H9 (cell line): Measurements from ENCODE around the gene AP2A1. TPM values are rescaled to one million over a fixed set of nuclear protein-coding genes. Genes with fewer than 3 reads are reported as not detected.

Experiments
- DNase-seq: peaks from one replicate; pipeline ENCODE4 v3.0.0-alpha.2; 2017
- H2AFZ ChIP-seq: one replicate; pipeline ENCODE4 v1.6.1; 2013; ENCODE audit warnings: mild to moderate bottlenecking, low read length, control low read depth, moderate library complexity
- H2AK5ac ChIP-seq: 2 replicates; pipeline ENCODE4 v1.6.1; 2013; ENCODE audit warnings: low read length, control low read depth, mixed read lengths; ENCODE audit not compliant: insufficient read length
- H2BK120ac ChIP-seq: one replicate; pipeline ENCODE4 v1.6.1; 2013; ENCODE audit warnings: low read depth, mild to moderate bottlenecking, low read length, control low read depth, inconsistent platforms; ENCODE audit not compliant: poor library complexity, severe bottlenecking
- H2BK12ac ChIP-seq: 2 replicates; pipeline ENCODE4 v1.6.1; 2013; ENCODE audit warnings: low read length, control low read depth, mixed read lengths, low read depth; ENCODE audit not compliant: insufficient read length
- H2BK15ac ChIP-seq: 2 replicates; pipeline ENCODE4 v1.6.1; 2013; ENCODE audit warnings: low read depth, low read length, control low read depth
- H2BK20ac ChIP-seq: one replicate; pipeline ENCODE4 v1.6.1; 2013; ENCODE audit warnings: low read depth, mild to moderate bottlenecking, low read length, control low read depth, inconsistent platforms; ENCODE audit not compliant: poor library complexity, severe bottlenecking
- H2BK5ac ChIP-seq: 2 replicates; pipeline ENCODE4 v1.6.1; 2013; ENCODE audit warnings: low read length, control low read depth, mixed read lengths; ENCODE audit not compliant: insufficient read length
- H3K14ac ChIP-seq: 2 replicates; pipeline ENCODE4 v1.6.1; 2013; ENCODE audit warnings: low read length, control low read depth; ENCODE audit not compliant: insufficient read depth
- H3K18ac ChIP-seq: 2 replicates; pipeline ENCODE4 v1.6.1; 2013; ENCODE audit warnings: low read depth, mild to moderate bottlenecking, mixed read lengths, low read length, control low read depth; ENCODE audit not compliant: insufficient read length
- H3K23ac ChIP-seq: 2 replicates; pipeline ENCODE4 v1.6.1; 2013; ENCODE audit warnings: low read length, control low read depth, mixed read lengths, low read depth; ENCODE audit not compliant: insufficient read length
- H3K23me2 ChIP-seq: 2 replicates; pipeline ENCODE4 v1.6.1; 2013; ENCODE audit warnings: low read depth, mild to moderate bottlenecking, mixed read lengths, low read length, control low read depth; ENCODE audit not compliant: insufficient read length, poor library complexity, severe bottlenecking
- H3K27ac ChIP-seq: 2 replicates; pipeline ENCODE4 v1.5.1; 2013; ENCODE audit warnings: low read length, control low read depth, mixed read lengths, low read depth; ENCODE audit not compliant: insufficient read length
- H3K27me3 ChIP-seq: 2 replicates; pipeline ENCODE4 v1.6.1; 2013; ENCODE audit warnings: low read length, control low read depth, inconsistent platforms; ENCODE audit not compliant: insufficient read depth
- H3K4ac ChIP-seq: 2 replicates; pipeline ENCODE4 v1.6.1; 2013; ENCODE audit warnings: low read depth, mild to moderate bottlenecking, control low read depth, inconsistent platforms, low read length, moderate library complexity
- H3K4me1 ChIP-seq: 2 replicates; pipeline ENCODE4 v1.6.1; 2013; ENCODE audit warnings: low read length, control low read depth, inconsistent platforms; ENCODE audit not compliant: insufficient read depth
- H3K4me2 ChIP-seq: 2 replicates; pipeline ENCODE4 v1.6.1; 2013; ENCODE audit warnings: low read length, control low read depth, mixed read lengths; ENCODE audit not compliant: insufficient read length, insufficient read depth
- H3K56ac ChIP-seq: 2 replicates; pipeline ENCODE4 v1.6.1; 2013; ENCODE audit warnings: low read depth, mild to moderate bottlenecking, mixed read lengths, low read length, control low read depth; ENCODE audit not compliant: insufficient read length
- H3K79me1 ChIP-seq: 2 replicates; pipeline ENCODE4 v1.6.1; 2013; ENCODE audit warnings: low read depth, mild to moderate bottlenecking, moderate library complexity, low read length, control low read depth, inconsistent platforms; ENCODE audit not compliant: insufficient read depth, poor library complexity, severe bottlenecking
- H3K79me2 ChIP-seq: 2 replicates; pipeline ENCODE4 v1.6.1; 2013; ENCODE audit warnings: low read length, control low read depth, inconsistent platforms; ENCODE audit not compliant: insufficient read depth
- H3K9ac ChIP-seq: 2 replicates; pipeline ENCODE4 v1.6.1; 2013; ENCODE audit warnings: low read length, control low read depth, mixed read lengths; ENCODE audit not compliant: insufficient read length; ENCODE audit errors: extremely low read depth
- H3K9me3 ChIP-seq: one replicate; pipeline ENCODE4 v1.6.1; 2013; ENCODE audit warnings: low read depth, low read length, inconsistent platforms; ENCODE audit not compliant: control insufficient read depth
- H3T11ph ChIP-seq: one replicate; pipeline ENCODE4 v1.6.1; 2013; ENCODE audit warnings: mild to moderate bottlenecking, low read length, control low read depth, inconsistent platforms
- H4K20me1 ChIP-seq: one replicate; pipeline ENCODE4 v1.6.1; 2013; ENCODE audit not compliant: control insufficient read depth, insufficient read length, insufficient read depth
- H4K5ac ChIP-seq: 2 replicates; pipeline ENCODE4 v1.6.1; 2013; ENCODE audit warnings: low read depth, mild to moderate bottlenecking, mixed read lengths, low read length, control low read depth; ENCODE audit not compliant: insufficient read length
- H4K8ac ChIP-seq: replicated peaks from 2 replicates; pipeline ENCODE4 v1.6.1; 2013; ENCODE audit warnings: low read length, control low read depth, mixed read lengths, low read depth; ENCODE audit not compliant: insufficient read length
- H4K91ac ChIP-seq: 2 replicates; pipeline ENCODE4 v1.6.1; 2013; ENCODE audit warnings: low read depth, mild to moderate bottlenecking, moderate library complexity, mixed read lengths, low read length, control low read depth; ENCODE audit not compliant: insufficient read length
- H3K27ac Mint-ChIP-seq, 3 experiments: 2 replicates in 2 of 3; 3 replicates in 1 of 3; pipeline ENCODE4 v1.8.0; 2020 to 2021; ENCODE audit warnings: mixed read lengths in 3 of 3, mild to moderate bottlenecking in 1 of 3, moderate library complexity in 1 of 3
- H3K27me3 Mint-ChIP-seq: 2 replicates; pipeline ENCODE4 v1.8.0; 2021; ENCODE audit warnings: low read depth, mild to moderate bottlenecking, moderate library complexity, mixed read lengths
- H3K36me3 Mint-ChIP-seq, 3 experiments: 2 replicates in 2 of 3; 3 replicates in 1 of 3; pipeline ENCODE4 v1.8.0; 2020 to 2021; ENCODE audit warnings: low read depth in 3 of 3, mixed read lengths in 3 of 3; ENCODE audit not compliant: insufficient read depth in 1 of 3
- H3K4me1 Mint-ChIP-seq, 2 experiments: 2 replicates each; pipeline ENCODE4 v1.8.0; 2020; ENCODE audit warnings: mixed read lengths in 2 of 2
- H3K4me3 Mint-ChIP-seq, 2 experiments: 2 replicates in 1 of 2; 3 replicates in 1 of 2; pipeline ENCODE4 v1.8.0; 2020 to 2021; ENCODE audit warnings: mild to moderate bottlenecking in 2 of 2, mixed read lengths in 2 of 2, moderate library complexity in 1 of 2
- H3K9me3 Mint-ChIP-seq, 2 experiments: 2 replicates in 1 of 2; 3 replicates in 1 of 2; pipeline ENCODE4 v1.8.0; 2020; ENCODE audit warnings: mild to moderate bottlenecking in 2 of 2, mixed read lengths in 2 of 2, moderate library complexity in 1 of 2
- WGBS: extraction: QIAGEN DNeasy Blood & Tissue Kit; methylation state at CpG from one replicate; pipeline ENCODE4 v1.1.7; 2013; ENCODE audit warnings: missing lambda C conversion rate, low lambda C conversion rate, mixed read lengths; ENCODE audit not compliant: insufficient read length; ENCODE audit errors: extremely low coverage; 5-methylcytosine and 5-hydroxymethylcytosine counted together
- total RNA-seq: library from RNA; stranded (reverse); gene quantifications from 2 replicates; pipeline ENCODE4 v1.2.1, GENCODE V29; 2021
- TF ChIP-seq, protein P1 (sequence below): fragments of 200-600 bp; sonication (generic); conservative IDR thresholded peaks from 3 replicates; pipeline ENCODE4 v1.8.0; 2021; ENCODE audit warnings: antibody characterized with exemption, mild to moderate bottlenecking

Gene AP2A1
- total RNA-seq, 1 experiment from 2014 or later: 108 TPM

- Histone ChIP-seq H3K4me1 (no peaks in the 10 kb centered on the region), H3K27me3 (no peaks in the 10 kb centered on the region), H2AK5ac (no peak overlapping the region), H2BK20ac (no peak overlapping the region), H4K91ac (no peak overlapping the region), H4K5ac (no peak overlapping the region), H4K8ac (no peak overlapping the region), H3K23ac (no peak overlapping the region), H3K27ac (no peak overlapping the region), H3K56ac (no peak overlapping the region), H3K14ac (no peak overlapping the region), H3K4ac (no peak overlapping the region), H3K4me2 (no peak overlapping the region), H2BK5ac (no peak overlapping the region), H3K9me3 (no peaks in the 10 kb centered on the region), H2BK120ac (no peak overlapping the region), H2AFZ (no peak overlapping the region), H3K18ac (no peak overlapping the region), H3T11ph (no peak overlapping the region), H3K9ac (no peak overlapping the region), H2BK15ac (no peak overlapping the region), H3K79me1 (no peaks in the 10 kb centered on the region), H2BK12ac (no peak overlapping the region), H4K20me1 (no peaks in the 10 kb centered on the region), H3K79me2 (no peaks in the 10 kb centered on the region), H3K23me2 (no peaks in the 10 kb centered on the region)
- TF ChIP-seq, protein P1, sequence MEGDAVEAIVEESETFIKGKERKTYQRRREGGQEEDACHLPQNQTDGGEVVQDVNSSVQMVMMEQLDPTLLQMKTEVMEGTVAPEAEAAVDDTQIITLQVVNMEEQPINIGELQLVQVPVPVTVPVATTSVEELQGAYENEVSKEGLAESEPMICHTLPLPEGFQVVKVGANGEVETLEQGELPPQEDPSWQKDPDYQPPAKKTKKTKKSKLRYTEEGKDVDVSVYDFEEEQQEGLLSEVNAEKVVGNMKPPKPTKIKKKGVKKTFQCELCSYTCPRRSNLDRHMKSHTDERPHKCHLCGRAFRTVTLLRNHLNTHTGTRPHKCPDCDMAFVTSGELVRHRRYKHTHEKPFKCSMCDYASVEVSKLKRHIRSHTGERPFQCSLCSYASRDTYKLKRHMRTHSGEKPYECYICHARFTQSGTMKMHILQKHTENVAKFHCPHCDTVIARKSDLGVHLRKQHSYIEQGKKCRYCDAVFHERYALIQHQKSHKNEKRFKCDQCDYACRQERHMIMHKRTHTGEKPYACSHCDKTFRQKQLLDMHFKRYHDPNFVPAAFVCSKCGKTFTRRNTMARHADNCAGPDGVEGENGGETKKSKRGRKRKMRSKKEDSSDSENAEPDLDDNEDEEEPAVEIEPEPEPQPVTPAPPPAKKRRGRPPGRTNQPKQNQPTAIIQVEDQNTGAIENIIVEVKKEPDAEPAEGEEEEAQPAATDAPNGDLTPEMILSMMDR: no peak
- H3K27ac Mint-ChIP-seq: peak overlapping the region in 2 of 3 experiments; percentile 17 to 49; a peak in 1 of 7 replicates
- no peak for DNase-seq
- peaks cover 6 to 44% (median 41%) of the 10 kb centered on the region in 3 experiments for H3K36me3 Mint-ChIP-seq
- H3K27me3 Mint-ChIP-seq: peaks cover 1% of the 10 kb centered on the region; the same call in 1 of the 2 replicates
- no CpG with 5 or more reads among the region's 11 CpGs for WGBS
- peaks cover 0 to 5% of the 10 kb centered on the region in 2 experiments; a peak in 2 of 4 replicates for H3K4me1 Mint-ChIP-seq
- H3K4me3 Mint-ChIP-seq: no peak overlapping the region
- H3K9me3 Mint-ChIP-seq: no peaks in the 10 kb centered on the region
These were observed 73.5 kb downstream of the AP2A1 start for GRCh38 chr19:49840321-49840720.
